ENCODE data around the gene GP5.

The GP5 gene

GRCh38 chr3:194399874-194400411 lies 877 bp upstream of the GP5 start:
- in situ Hi-C loops (cut with MboI; ENCODE audit: low sequenced_read_pairs) = loop anchor here (10.0 kb wide), 1 partner anchor 65 kb away; no protein-coding TSS in a partner anchor

DNA sequence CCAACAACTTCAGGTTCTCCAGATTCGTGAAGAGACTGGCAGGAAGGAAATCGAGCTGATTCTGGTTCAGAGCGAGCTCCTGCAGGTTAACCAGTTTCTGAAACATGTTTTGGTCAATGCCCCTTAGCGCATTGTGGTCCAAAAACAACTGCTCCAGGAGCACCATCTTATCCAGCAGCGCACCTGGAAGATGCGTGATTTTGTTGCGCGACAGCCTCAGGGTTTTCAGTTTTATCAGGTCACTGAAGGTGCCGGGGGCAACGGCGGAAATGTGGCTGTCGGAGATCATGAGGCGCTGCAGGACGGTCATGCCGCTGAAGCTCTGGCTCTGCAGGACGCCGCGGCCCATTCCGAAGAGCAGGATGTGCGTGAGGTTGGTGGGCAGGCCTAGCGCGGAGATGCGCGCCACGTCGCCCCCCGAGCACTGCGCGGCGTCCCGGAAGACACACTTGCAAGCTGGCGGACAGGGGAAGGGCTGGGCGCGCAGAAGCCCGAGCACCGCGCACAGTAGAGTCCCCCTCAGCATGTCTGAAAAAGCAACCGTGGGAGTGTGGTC lies 1.2 kb downstream of the GP5 start:
- in situ Hi-C loops (cut with MboI; ENCODE audit: low sequenced_read_pairs) = no loop called here

DNA sequence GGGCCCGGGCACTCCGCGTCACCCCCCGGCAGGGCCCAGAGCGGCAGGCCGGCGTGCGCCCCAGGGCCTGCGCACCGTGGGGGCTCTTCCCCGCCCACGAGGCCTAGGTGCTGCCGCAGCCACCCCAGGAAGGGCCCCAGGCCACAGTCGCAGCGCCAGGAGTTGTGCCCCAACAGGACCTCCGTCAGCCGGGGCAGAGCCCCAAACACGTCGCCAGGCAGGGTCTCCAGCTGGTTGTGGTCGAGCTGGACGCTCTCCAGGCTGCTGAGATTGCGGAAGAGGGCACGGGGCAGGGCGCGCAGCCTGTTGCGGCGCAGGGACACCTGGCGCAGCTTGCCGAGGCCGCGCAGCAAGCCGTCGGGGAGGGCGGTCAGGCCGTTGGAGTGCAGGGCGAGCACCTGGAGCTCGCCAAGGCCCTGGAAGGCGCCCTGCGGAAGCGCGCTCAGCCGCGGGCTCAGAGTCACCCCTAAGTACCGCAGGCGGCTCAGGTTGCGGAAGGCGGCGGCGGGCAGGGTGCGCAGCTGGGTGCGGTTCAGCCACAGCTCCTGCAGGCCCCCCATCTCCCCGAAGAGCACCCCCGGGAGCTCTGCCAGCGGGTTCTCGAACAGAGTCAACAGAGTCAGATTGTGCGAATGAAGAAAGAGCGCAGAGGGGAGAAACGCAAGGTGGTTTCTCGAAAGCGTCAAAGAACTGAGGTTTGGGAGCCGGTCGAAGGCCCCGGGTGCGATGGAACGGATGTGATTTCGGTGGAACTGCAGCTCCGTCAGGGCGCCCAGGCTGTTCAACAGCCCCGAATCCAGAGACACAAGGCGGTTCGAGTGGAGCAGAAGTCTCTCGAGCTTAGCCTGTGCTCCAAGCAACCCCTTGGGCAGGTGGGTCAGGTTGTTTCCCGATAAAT lies 2.0 kb downstream of the GP5 start:
- in situ Hi-C loops (cut with MboI; ENCODE audit: low sequenced_read_pairs) = no loop called here

DNA sequence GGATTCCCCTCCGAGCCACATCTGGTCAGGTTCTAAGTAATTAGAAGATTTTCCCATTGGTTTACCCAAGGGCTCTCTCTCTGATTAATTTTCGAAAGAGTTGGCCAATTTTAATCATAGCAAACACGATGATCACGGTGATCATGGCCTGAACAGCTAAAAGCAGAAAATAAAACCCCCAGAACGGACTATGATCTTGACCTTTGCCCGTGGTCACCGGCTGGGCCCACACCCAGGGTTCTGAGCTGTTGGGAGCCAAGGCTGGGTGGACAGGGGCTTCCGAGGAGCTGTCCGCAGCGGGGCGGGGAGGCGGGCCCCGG lies 2.6 kb downstream of the GP5 start:
- in situ Hi-C loops (cut with MboI; ENCODE audit: low sequenced_read_pairs) = no loop called here

DNA sequence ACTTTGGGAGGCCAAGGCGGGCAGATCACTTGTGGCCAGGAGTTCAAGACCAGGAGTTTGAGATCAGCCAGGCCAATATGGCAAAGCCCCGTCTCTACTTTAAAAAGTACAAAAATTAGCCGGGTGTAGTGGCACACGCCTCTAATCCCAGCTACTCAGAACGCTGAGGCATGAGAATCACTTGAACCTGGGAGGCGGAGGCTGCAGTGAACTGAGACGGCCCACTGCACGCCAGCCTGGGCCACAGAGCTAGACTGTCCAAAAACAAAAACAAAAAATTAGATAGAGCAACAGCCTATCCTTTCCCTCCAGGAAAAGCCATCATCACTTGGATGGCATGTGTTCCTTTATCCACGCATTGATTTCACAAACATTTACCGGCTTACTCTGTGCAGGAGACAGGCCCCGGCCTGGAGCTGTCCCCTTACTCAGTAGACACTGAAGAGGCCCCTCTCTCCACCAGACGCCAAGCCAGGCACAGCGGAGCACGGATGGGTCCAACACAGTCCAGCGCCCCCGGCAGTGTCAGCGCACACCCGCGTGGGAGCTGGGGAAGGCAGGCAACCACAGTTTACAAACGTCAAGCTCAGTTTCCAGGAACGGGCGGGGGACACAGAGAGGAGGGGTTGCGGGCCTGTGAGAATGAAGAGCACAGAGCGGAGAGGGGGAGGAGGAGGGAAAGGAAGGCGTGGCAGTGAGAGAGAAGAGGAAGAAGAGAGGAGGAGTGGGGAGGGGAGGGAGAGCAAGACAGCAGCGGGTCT lies 3.1 kb downstream of the GP5 start:
- in situ Hi-C loops (cut with MboI; ENCODE audit: low sequenced_read_pairs) = no loop called here

GRCh38 chr3:194395212-194395611 lies 3.9 kb downstream of the GP5 start:
- in situ Hi-C loops (cut with MboI; ENCODE audit: low sequenced_read_pairs) = no loop called here

DNA sequence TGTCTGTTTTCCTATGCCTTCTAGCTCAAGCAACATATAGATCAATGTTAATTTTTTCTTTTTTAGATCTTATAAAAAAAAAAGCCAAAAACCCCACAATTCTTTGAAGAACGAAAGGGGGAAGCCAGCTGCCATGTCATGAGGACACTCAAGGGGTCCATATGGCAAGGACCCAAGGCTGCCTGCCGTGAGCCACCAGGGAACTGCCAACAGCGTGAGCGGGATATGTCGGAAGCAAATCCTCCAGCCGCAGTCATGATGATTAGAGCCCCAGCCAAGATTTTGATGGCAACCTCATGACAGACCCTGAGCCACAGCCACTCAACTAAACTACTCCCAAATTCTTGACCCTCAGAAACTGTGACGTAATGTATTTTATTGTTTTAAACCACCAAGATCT lies 6.5 kb downstream of the GP5 start:
- in situ Hi-C loops (cut with MboI; ENCODE audit: low sequenced_read_pairs) = no loop called here

- in situ Hi-C loops (cut with MboI; ENCODE audit: low sequenced_read_pairs) = no loop called here
Measured at GRCh38 chr3:194390835-194391234, 8.2 kb downstream of the GP5 start.

- in situ Hi-C loops (cut with MboI; ENCODE audit: low sequenced_read_pairs) = no loop called here
Measured at GRCh38 chr3:194389269-194389668, 9.8 kb downstream of the GP5 start.

- in situ Hi-C loops (cut with MboI; ENCODE audit: low sequenced_read_pairs) = no loop called here
Measured at GRCh38 chr3:194387926-194388418, 11.1 kb downstream of the GP5 start.

GRCh38 chr3:194387276-194387675 lies 11.8 kb downstream of the GP5 start:
- in situ Hi-C loops (cut with MboI; ENCODE audit: low sequenced_read_pairs) = no loop called here

GRCh38 chr3:194386648-194387047 lies 12.4 kb downstream of the GP5 start:
- in situ Hi-C loops (cut with MboI; ENCODE audit: low sequenced_read_pairs) = no loop called here

DNA sequence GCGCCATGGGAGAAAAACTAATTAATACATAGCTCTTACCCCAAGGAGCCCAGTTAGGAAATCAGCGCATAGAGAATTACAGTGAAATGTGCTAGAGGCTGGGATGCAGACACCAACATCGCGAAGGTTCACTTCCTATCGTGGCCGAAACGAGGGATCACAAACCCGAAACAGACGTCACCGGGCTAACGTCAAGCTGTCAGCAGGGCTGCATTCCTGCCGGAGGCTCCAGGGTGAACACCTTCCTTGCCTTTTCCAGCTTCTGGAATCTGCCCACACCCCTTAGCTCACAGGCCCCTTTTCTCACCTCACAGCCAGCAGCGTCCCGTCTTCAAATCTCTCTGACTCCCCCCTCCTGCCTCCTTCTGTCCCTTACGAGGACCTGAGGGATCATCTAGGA lies 13.0 kb downstream of the GP5 start:
- in situ Hi-C loops (cut with MboI; ENCODE audit: low sequenced_read_pairs) = no loop called here

GRCh38 chr3:194384569-194385001 lies 14.5 kb downstream of the GP5 start:
- in situ Hi-C loops (cut with MboI; ENCODE audit: low sequenced_read_pairs) = no loop called here

- in situ Hi-C loops (cut with MboI; ENCODE audit: low sequenced_read_pairs) = no loop called here
Measured at GRCh38 chr3:194384156-194384555, 14.9 kb downstream of the GP5 start.

DNA sequence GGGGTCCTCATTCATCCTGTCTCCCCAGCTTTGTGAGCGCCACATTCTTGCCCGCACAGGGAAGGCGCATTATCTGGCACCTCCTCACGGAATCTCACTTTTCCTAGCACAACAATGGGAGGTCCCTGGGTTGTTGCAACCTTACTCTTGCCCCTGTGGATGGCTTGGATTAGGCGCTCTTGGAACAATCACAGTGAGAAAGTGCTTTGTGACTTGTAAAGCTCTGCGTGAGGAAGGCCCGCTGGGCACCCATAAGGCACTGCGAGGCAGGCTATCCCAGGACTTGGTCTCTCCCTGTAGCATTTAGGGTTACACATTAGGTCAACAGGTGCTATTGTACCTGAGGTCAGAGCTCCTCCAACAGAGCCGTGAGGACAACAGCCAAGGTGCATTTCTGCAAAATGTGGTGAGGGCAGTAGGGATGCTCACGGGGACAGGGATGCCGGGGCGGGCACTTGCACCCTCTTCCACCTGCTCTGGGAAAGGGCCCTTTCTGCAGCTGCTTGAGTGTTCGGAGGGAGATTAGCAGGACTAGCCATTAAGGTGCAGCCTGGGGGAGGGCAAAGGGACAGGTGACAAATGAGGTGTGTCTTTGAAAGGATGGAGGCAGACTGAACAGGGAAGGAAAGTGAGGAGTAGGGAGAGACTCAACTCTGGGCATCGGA lies 15.7 kb downstream of the GP5 start:
- in situ Hi-C loops (cut with MboI; ENCODE audit: low sequenced_read_pairs) = no loop called here

DNA sequence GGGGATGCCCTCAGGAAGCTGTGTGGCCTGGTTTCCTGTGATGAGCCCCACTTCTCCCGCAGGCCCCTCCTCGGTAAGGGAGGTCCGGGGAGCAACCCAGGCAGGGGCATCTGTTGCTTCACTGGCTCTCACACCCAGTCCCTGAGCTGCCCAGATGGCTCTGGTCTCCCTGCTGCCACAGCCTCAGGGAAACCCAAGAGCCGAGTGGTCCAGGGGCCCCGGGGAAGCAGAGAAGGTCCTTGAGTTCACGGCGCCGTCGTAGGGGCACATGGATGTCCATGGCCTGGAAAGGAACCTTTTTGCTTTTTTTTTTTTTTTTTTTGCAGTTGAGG lies 16.2 kb downstream of the GP5 start:
- in situ Hi-C loops (cut with MboI; ENCODE audit: low sequenced_read_pairs) = no loop called here

GRCh38 chr3:194382196-194382891 lies 16.7 kb downstream of the GP5 start:
- in situ Hi-C loops (cut with MboI; ENCODE audit: low sequenced_read_pairs) = no loop called here

- in situ Hi-C loops (cut with MboI; ENCODE audit: low sequenced_read_pairs) = no loop called here
Measured at GRCh38 chr3:194381460-194381875, 17.6 kb downstream of the GP5 start.

- in situ Hi-C loops (cut with MboI; ENCODE audit: low sequenced_read_pairs) = no loop called here
Measured at GRCh38 chr3:194380326-194380725, 18.7 kb downstream of the GP5 start.

Measured in HL-60/S4 (cell line).